VCaP (cell line): Measurements from ENCODE around the gene MARVELD3.
"Not testable (repeated sequence)": the region's sequence is repeated elsewhere in the genome, so short reads cannot be mapped to it uniquely, and the experiment has no call there.

Experiments used
- H3K27ac ChIP-seq: fragments of 450-650 bp; 2 replicates; pipeline ENCODE4 v1.5.1; 2017
- TF ChIP-seq, protein P1 (sequence below): fragments of 450-650 bp; conservative IDR thresholded peaks from 2 replicates; pipeline ENCODE4 v1.5.1; 2017; ENCODE audit warnings: mild to moderate bottlenecking, moderate library complexity

The MARVELD3 gene

DNA sequence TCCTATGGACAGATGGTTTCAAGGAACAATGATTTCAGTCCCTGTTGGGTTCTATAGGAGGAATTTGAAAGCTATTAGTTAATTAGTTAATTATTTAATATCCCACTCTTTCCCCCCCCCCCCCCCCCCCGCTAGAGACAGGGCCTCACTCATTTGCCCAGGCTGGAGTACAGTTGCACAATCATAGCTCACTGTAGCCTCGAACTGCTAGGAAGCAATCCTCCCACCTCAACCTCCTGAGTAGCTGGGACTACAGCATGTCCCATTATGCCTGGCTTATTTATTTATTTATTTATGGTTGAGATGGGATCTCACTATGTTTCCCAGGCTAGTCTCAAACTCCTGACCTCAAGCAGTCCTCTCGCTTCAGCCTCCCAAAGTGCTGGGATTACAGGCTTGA lies 34.1 kb upstream of the MARVELD3 start:
- no peak overlapping the region for H3K27ac ChIP-seq
- TF ChIP-seq, protein P1, sequence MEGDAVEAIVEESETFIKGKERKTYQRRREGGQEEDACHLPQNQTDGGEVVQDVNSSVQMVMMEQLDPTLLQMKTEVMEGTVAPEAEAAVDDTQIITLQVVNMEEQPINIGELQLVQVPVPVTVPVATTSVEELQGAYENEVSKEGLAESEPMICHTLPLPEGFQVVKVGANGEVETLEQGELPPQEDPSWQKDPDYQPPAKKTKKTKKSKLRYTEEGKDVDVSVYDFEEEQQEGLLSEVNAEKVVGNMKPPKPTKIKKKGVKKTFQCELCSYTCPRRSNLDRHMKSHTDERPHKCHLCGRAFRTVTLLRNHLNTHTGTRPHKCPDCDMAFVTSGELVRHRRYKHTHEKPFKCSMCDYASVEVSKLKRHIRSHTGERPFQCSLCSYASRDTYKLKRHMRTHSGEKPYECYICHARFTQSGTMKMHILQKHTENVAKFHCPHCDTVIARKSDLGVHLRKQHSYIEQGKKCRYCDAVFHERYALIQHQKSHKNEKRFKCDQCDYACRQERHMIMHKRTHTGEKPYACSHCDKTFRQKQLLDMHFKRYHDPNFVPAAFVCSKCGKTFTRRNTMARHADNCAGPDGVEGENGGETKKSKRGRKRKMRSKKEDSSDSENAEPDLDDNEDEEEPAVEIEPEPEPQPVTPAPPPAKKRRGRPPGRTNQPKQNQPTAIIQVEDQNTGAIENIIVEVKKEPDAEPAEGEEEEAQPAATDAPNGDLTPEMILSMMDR = no peak

DNA sequence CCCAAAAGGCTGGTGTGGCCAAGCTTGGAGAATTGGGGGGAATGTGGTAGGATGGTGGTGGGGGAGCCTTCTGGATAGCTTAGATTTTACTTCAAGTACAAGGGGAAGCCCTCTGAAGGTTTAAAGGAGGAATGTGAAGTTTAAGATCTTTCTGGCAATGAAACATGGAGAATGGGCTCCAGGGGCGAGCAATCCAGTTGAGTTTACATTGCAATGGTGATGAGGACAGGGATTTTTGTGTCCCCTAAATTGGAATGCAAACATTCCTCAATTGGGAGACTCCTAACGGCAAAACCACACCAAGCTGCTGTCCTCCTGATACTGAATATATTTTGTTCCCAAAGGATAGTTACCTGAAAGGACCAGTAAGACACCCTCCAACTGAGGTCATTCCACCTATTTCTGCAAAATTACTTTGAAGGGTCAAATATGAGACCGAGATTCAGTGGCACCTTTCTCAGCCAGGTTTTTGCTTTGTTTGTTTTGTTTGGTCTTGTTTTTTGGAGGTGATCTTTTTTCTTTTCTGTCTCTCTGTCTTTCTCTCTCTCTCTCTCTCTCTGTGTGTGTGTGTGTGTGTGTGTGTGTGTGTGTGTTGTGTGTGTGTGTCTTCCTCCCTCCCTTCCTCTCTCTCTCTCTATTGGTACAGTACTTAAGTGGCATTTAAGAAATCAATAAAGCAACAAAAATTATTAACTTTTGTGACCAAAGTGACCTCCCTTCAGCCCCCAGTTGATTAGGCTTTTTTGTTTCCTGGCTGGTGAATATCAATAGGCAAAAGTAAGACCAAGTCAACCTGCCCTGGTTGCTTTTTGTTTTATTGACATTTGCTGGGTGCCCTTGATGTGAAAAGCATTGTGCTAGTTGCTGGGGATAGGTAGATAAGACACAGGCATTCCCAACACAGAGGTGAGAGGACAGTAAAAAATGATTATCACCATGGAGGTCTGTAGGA lies 32.7 kb upstream of the MARVELD3 start:
- TF ChIP-seq, protein P1 = no peak
- no peak overlapping the region for H3K27ac ChIP-seq

DNA sequence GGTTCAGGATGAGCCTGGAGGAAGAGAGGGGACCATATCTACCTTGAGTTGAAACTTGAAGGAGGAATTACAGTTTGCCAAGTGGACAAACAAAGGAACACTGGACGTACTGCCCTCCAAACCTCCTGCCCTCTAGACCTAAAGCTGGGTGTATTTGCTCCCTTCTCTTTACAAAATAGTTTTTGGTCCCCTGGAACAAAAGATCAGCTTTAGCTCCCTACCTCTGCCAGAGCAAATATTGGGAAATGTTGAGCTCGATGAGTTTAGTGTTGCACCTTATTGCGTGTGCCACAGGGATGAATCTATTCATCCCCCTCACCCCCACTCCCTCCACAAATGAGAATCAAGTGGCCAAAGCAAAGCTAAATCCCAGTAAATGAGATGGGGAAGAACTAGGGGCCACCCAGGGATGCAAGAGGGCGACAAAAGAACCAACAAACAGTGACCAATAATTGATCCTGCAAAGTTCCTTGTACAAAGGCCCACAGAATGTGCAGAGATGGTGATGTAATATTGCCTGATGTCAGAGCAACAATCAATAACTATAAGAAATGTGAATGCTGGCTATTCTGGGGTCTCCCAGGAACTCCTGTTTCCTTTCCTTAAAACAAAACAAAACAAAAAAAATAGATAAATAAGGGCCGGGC lies 31.9 kb upstream of the MARVELD3 start:
- TF ChIP-seq, protein P1 = no peak
- H3K27ac ChIP-seq = no peak overlapping the region

DNA sequence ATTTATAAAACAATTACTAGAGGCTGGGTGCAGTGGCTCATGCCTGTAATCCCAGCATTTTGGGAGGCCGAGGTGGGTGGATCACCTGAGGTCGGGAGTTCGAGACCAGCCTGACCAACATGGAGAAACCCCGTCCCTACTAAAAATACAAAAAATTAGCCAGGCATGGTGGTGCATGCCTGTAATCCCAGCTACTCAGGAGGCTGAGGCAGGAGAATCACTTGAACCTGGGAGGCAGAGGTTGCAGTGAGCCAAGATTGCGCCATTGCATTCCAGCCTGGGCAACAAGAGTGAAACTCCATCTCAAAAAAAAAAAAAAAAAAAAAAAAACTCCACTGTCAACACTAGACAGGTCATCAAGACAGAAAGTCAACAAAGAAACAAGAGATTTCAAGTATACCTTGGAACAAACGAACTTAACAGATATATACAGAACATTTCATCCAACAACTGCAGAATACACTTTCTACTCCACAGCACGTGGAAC lies 30.6 kb upstream of the MARVELD3 start:
- not testable (repeated sequence) for H3K27ac ChIP-seq

DNA sequence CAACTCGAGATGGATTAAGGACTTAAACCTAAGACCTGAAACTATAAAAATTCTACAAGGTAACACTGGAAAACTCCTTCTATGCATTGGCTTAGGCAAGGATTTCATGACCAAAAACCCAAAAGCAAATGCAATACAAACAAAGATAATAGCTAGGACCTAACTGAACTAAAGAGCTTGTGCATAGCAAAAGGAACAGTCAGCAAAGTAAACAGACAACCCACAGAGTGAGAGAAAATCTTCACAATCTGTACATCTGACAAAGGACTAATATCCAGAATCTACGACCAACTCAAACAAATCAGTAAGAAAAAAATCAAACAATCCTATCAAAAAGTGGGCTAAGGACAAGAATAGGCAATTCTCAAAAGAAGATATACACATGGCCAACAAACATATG lies 27.6 kb upstream of the MARVELD3 start:
- not testable (repeated sequence) for H3K27ac ChIP-seq

DNA sequence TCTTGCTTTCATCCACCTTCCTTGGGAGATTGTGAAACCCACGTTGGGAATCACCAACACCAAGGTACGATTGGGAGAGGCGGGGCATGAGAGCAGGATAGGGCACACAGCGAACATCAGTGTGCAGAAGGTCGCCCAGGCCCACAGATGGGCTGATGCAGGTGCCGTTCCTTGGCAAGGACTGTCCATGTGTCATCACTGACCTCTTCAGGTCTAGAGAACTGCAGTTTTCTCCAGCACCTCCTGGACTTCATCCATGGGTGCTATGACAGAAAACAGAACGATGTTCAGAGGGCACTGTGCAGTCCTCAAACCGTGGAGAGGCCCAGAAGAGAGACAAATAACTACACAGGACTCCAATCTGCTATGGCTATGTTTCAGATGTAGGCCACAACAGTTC lies 25.2 kb upstream of the MARVELD3 start:
- H3K27ac ChIP-seq = no peak overlapping the region
- TF ChIP-seq, protein P1 = no peak

DNA sequence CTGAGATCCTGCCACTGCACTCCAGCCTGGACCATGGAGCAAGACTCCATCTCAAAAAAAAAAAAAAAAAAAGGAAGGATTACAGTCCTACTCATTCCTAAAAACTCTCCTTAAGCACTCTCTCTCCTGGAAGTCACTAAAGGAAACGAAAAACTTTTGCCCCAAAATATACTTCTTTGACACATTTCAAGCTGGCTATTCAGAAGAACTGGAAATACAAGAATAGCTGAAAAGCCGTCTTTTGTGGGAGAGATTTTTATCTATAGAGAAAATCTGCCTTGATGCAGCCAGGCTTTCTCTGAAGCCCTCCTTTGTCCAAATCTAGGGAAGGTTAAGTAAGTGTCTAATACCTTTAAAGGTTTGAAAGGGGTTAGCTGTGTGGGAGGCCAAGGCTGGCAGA lies 16.9 kb upstream of the MARVELD3 start:
- TF ChIP-seq, protein P1 = no peak
- no peak overlapping the region for H3K27ac ChIP-seq

DNA sequence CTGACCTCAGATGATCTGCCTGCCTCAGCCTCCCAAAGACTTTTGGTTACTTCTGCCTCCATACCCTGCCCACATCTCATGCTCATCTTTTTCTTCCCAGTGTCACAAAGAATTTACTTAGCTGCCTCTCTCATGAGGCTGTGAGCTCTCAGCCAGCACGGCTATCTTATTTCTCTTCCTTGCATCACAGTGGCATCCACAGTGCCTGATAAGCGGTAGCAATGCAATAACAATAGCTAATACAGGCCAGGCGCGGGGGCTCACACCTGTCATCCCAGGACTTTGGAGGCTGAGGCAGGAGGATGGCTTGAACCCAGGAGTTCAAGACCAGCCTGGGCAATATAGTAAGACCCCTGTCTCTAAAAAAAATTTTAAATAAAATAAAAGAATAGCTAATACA lies 15.5 kb upstream of the MARVELD3 start:
- TF ChIP-seq, protein P1 = no peak

More for the DNA sequence above, 15.5 kb upstream of the MARVELD3 start:
- H3K27ac ChIP-seq = no peak overlapping the region
